Measurements from ENCODE around the gene GSS.

DNA sequence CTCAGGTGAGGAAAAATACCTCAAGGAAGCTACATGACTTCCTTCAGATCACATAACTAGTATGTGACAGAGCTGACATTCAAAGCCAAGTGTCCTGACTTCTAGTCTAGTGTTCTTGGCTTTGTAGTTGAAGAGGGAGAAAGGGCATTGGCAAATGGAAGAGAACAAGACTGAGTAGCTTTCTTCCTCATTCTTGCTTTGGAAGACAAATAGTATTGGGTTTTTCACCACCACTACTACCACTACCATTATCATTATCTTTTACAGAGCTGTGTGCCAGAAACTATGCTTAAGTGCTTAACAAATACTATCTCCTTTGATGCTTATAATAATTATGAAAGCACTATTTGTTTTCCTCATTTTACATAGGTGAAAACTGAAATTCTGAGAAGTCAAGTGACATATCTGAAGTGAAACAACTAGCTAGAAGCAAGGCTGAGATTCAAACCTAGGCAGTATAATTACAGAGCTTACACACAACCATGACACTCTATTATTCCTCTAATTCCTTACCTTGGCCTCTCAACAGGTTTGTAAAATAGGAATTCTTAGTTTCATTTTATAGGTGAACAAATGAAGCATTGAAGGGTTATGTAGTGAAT is 72.4 kb downstream of the GSS start:
- TF ChIP-seq POLR2A (IDR thresholded peaks at IDR 0.05) (no peak), POLR2AphosphoS5 (IDR thresholded peaks at IDR 0.05) (no peak), EP300 (IDR thresholded peaks at IDR 0.05) (no peak)
- TF ChIP-seq, protein P1, sequence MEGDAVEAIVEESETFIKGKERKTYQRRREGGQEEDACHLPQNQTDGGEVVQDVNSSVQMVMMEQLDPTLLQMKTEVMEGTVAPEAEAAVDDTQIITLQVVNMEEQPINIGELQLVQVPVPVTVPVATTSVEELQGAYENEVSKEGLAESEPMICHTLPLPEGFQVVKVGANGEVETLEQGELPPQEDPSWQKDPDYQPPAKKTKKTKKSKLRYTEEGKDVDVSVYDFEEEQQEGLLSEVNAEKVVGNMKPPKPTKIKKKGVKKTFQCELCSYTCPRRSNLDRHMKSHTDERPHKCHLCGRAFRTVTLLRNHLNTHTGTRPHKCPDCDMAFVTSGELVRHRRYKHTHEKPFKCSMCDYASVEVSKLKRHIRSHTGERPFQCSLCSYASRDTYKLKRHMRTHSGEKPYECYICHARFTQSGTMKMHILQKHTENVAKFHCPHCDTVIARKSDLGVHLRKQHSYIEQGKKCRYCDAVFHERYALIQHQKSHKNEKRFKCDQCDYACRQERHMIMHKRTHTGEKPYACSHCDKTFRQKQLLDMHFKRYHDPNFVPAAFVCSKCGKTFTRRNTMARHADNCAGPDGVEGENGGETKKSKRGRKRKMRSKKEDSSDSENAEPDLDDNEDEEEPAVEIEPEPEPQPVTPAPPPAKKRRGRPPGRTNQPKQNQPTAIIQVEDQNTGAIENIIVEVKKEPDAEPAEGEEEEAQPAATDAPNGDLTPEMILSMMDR (IDR thresholded peaks at IDR 0.05): no peak
